ENCODE measurements around the gene FRMD8. TPM values are rescaled to one million over a fixed set of nuclear protein-coding genes. Genes with fewer than 3 reads are reported as not detected.

FRMD8 gene
- polyA plus RNA-seq, 1 experiment, result 21.6 TPM

GRCh38 chr11:65395961-65396530, 9.6 kb downstream of the FRMD8 start:
- Histone ChIP-seq H3K36me3 (ENCODE audit: control insufficient read depth, insufficient read depth, low read length) (peaks cover 64% of the 10 kb centered on the region), H3K4me3 (ENCODE audit: low read depth, low read length) (no peak overlapping the region), H3K27me3 (ENCODE audit: control insufficient read depth, insufficient read depth, low read length) (no peaks in the 10 kb centered on the region)
- TF ChIP-seq CTCF (IDR thresholded peaks at IDR 0.05; ENCODE audit: insufficient read depth, low read depth, low read length), result no peak
- no peak for DNase-seq (ENCODE audit: low read depth)
- ChIA-PET CTCF (interaction anchor here (1.5 kb wide), 1 partner anchor 10 kb away, joined by 5 read pairs; no protein-coding TSS in a partner anchor), POLR2A (no interaction called here)

GRCh38 chr11:65396769-65397745, 10.6 kb downstream of the FRMD8 start:
- no peak for TF ChIP-seq CTCF (IDR thresholded peaks at IDR 0.05; ENCODE audit: insufficient read depth, low read depth, low read length)
- CTCF ChIA-PET, result interaction anchor here (1.4 to 1.5 kb wide), 3 partner anchors 9 to 19 kb away, joined by 3 to 5 read pairs (median 5); no protein-coding TSS in a partner anchor
- H3K36me3 ChIP-seq (ENCODE audit: control insufficient read depth, insufficient read depth, low read length), result peaks cover 64% of the 10 kb centered on the region
- no peak overlapping the region for H3K4me3 ChIP-seq (ENCODE audit: low read depth, low read length)
- DNase-seq (ENCODE audit: low read depth), result no peak
- POLR2A ChIA-PET, result interaction anchor here (0.7 kb wide), 1 partner anchor 1641 kb away, joined by 3 read pairs; no protein-coding TSS in a partner anchor
- no peaks in the 10 kb centered on the region for H3K27me3 ChIP-seq (ENCODE audit: control insufficient read depth, insufficient read depth, low read length)

DNA sequence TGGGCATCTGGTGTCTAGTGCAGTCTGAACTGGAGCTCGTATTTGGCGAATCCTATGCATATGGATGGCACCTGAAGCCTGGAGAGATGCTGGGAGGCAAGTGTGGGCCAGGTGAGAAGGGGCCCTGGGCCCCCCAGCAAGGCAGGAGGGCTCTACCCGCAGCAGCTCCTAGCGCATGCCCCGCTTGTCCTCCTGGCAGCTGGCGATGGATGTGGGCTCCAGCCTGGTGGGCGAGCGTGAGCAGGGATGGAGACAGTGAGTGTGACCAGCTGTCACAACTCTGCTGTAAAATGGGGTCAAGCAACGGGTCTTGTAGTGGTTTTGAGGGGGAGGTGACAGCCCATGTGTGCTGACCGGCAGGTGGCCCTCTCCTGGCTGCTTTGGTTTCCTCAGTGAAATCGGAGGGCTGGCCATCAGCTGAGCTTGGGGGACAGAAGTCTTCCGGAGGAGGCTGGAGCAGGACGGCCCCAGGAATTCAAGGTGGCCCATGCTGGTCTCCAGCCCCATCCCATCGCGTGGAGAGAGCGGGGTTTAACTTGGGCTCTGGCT, 12.0 kb downstream of the FRMD8 start:
- no peak for TF ChIP-seq CTCF (IDR thresholded peaks at IDR 0.05; ENCODE audit: insufficient read depth, low read depth, low read length)
- Histone ChIP-seq H3K27me3 (ENCODE audit: control insufficient read depth, insufficient read depth, low read length) (no peaks in the 10 kb centered on the region), H3K36me3 (ENCODE audit: control insufficient read depth, insufficient read depth, low read length) (peaks cover 55% of the 10 kb centered on the region), H3K4me3 (ENCODE audit: low read depth, low read length) (no peak overlapping the region)
- ChIA-PET POLR2A (interaction anchor here (0.6 kb wide), 1 partner anchor 110 kb away, joined by 4 read pairs; no protein-coding TSS in a partner anchor), CTCF (interaction anchor here (0.9 to 1.4 kb wide), 3 partner anchors 15 to 18 kb away, joined by 3 to 5 read pairs (median 4); no protein-coding TSS in a partner anchor)
- DNase-seq (ENCODE audit: low read depth), result no peak

GRCh38 chr11:65399249-65399648, 12.8 kb downstream of the FRMD8 start:
- POLR2A ChIA-PET, result no interaction called here
- no peak overlapping the region for H3K4me3 ChIP-seq (ENCODE audit: low read depth, low read length)
- no peaks in the 10 kb centered on the region for H3K27me3 ChIP-seq (ENCODE audit: control insufficient read depth, insufficient read depth, low read length)
- DNase-seq (ENCODE audit: low read depth), result no peak
- TF ChIP-seq CTCF (IDR thresholded peaks at IDR 0.05; ENCODE audit: insufficient read depth, low read depth, low read length), result no peak
- peaks cover 56% of the 10 kb centered on the region for H3K36me3 ChIP-seq (ENCODE audit: control insufficient read depth, insufficient read depth, low read length)
- CTCF ChIA-PET, result interaction anchor here (0.9 kb wide), 1 partner anchor 17 kb away, joined by 4 read pairs; no protein-coding TSS in a partner anchor

- CTCF ChIA-PET, result no interaction called here
- Histone ChIP-seq H3K27me3 (ENCODE audit: control insufficient read depth, insufficient read depth, low read length) (no peaks in the 10 kb centered on the region), H3K4me3 (ENCODE audit: low read depth, low read length) (no peak overlapping the region), H3K36me3 (ENCODE audit: control insufficient read depth, insufficient read depth, low read length) (peaks cover 55% of the 10 kb centered on the region)
- no peak for DNase-seq (ENCODE audit: low read depth)
- POLR2A ChIA-PET, result no interaction called here
- no peak for TF ChIP-seq CTCF (IDR thresholded peaks at IDR 0.05; ENCODE audit: insufficient read depth, low read depth, low read length)
Measured at GRCh38 chr11:65399845-65400244, 13.4 kb downstream of the FRMD8 start.

Data from BJ (cell line).